Measurements from ENCODE around the gene TEDC1.
A peak's percentile ranks its signal among the peaks of the same experiment; 100 is the strongest.

Gene TEDC1

GRCh38 chr14:105490572-105491365 is at the start of gene TEDC1:
TEDC1 (plus strand) TSS chr14:105491246; CDS start chr14:105491376, 130 bp downstream.
- no peaks in the 10 kb centered on the region for H3K9me3 Mint-ChIP-seq
- H3K27ac Mint-ChIP-seq = peak within 1 kb of the TSS; percentile 90
- no peaks in the 10 kb centered on the region for H3K36me3 Mint-ChIP-seq (ENCODE audit: low read depth)
- H3K27me3 Mint-ChIP-seq (ENCODE audit: low read depth) = no peaks in the 10 kb centered on the region
- H3K4me1 Mint-ChIP-seq (ENCODE audit: low read depth) = peaks cover 9% of the 10 kb centered on the region
- H3K4me3 Mint-ChIP-seq = peak within 1 kb of the TSS; percentile 91

DNA sequence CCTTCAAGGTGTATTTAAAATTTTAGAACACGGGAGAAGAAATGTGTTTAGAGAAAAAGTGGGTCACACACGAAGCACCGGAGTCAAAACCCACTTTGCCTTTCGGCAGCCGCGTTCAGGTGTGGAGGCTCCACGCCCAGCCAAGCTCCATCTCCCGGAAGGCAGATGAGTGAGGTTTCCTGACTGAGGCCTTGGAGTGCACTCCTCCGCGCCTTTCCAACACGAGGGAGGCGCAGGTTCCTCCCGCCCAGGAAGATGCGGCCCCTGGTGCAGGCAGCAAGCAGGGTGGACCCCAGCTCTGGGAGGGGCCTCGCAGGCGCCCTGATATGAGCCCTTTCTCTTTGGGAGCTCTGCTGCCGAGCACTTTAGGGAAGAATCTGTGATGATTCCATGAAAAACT is 48.9 kb upstream of the TEDC1 start:
- Mint-ChIP-seq H3K4me1 (ENCODE audit: low read depth) (no peaks in the 10 kb centered on the region), H3K27me3 (ENCODE audit: low read depth) (no peaks in the 10 kb centered on the region), H3K36me3 (ENCODE audit: low read depth) (peaks cover 3% of the 10 kb centered on the region), H3K9me3 (no peaks in the 10 kb centered on the region), H3K27ac (no peak overlapping the region), H3K4me3 (no peak overlapping the region)

GRCh38 chr14:105442834-105443233 is 48.2 kb upstream of the TEDC1 start:
- Mint-ChIP-seq H3K36me3 (ENCODE audit: low read depth) (peaks cover 3% of the 10 kb centered on the region), H3K27me3 (ENCODE audit: low read depth) (no peaks in the 10 kb centered on the region), H3K4me3 (no peak overlapping the region), H3K4me1 (ENCODE audit: low read depth) (no peaks in the 10 kb centered on the region), H3K27ac (no peak overlapping the region), H3K9me3 (no peaks in the 10 kb centered on the region)

DNA sequence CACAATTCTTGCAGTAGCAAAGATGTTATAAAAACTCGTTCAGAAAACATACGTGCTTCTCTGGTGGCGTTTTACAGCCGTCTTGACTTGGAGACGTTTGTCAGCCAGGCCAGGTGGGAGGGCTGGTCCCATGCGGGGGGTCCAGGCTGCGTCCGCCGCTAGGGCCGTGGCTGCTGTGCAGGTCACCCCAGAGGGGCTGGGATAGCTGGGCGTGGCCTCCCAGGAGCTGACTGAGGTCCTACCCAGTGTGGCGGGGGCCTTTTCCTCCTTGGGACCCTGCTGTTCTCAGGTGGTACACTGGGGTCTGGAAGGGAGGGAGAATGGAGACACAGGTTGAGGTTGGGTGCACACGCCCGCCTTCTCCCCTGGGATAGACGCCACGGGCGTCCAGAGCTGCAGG is 46.2 kb upstream of the TEDC1 start:
- Mint-ChIP-seq H3K4me1 (ENCODE audit: low read depth) (no peaks in the 10 kb centered on the region), H3K4me3 (no peak overlapping the region), H3K27ac (no peak overlapping the region), H3K36me3 (ENCODE audit: low read depth) (peaks cover 3% of the 10 kb centered on the region), H3K27me3 (ENCODE audit: low read depth) (no peaks in the 10 kb centered on the region), H3K9me3 (no peaks in the 10 kb centered on the region)

- no peak overlapping the region for H3K4me3 Mint-ChIP-seq
- no peaks in the 10 kb centered on the region for H3K4me1 Mint-ChIP-seq (ENCODE audit: low read depth)
- H3K27me3 Mint-ChIP-seq (ENCODE audit: low read depth) = no peaks in the 10 kb centered on the region
- no peaks in the 10 kb centered on the region for H3K9me3 Mint-ChIP-seq
- peaks cover 3% of the 10 kb centered on the region for H3K36me3 Mint-ChIP-seq (ENCODE audit: low read depth)
- no peak overlapping the region for H3K27ac Mint-ChIP-seq
Observed at GRCh38 chr14:105445290-105445689, 45.8 kb upstream of the TEDC1 start.

DNA sequence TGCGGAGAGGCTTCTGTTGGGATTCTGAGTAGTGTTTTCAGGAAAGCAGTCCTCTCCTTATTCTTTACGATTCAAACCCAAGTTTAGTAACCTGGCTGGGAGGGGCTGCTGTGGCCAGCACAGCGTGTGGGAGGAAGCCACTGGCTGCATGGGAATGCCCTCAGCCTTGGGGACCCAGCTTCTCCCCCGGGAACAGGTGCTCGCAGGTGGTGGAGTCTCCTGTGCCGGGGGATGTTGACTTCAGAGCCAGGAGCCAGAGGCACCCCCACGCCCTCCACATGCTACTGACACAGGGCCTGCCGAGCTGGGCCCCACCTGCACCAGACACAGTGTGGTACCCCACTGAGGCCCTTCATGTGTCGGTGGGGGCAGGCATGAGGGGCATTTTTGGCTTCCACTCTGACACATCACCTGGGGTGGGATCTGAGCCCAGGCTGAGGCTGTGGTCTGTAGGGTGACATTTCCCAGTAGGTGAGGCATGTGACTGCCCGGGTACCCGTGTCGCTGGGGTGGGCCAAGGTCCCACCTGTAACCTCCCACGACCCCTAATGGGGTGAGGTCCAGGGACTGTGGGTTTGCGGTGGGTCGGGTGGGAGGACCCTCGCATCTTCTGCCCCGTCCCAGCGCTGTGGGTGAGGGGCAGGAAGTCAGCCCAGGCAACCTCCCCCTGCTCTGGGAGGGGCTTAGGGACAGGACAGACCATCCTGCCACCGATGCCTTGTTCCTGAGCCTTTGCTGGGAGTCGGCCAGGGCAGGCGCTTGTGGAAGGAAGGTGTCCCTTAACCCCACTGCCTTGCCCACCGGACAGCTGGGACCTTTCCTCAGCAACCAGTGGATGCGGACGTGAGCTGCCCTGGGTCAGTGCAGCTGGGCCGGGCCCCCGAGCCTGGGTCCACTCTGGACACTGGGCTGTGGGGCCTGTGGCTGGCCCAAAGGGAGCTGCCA is 44.9 kb upstream of the TEDC1 start:
- H3K36me3 Mint-ChIP-seq (ENCODE audit: low read depth) = peaks cover 3% of the 10 kb centered on the region
- H3K4me1 Mint-ChIP-seq (ENCODE audit: low read depth) = no peaks in the 10 kb centered on the region
- no peak overlapping the region for H3K4me3 Mint-ChIP-seq
- H3K27me3 Mint-ChIP-seq (ENCODE audit: low read depth) = no peaks in the 10 kb centered on the region
- no peaks in the 10 kb centered on the region for H3K9me3 Mint-ChIP-seq
- H3K27ac Mint-ChIP-seq = no peak overlapping the region

GRCh38 chr14:105446971-105447370 is 44.1 kb upstream of the TEDC1 start:
- Mint-ChIP-seq H3K4me3 (no peak overlapping the region), H3K27me3 (ENCODE audit: low read depth) (no peaks in the 10 kb centered on the region), H3K36me3 (ENCODE audit: low read depth) (peaks cover under 1% of the 10 kb centered on the region), H3K9me3 (no peaks in the 10 kb centered on the region), H3K27ac (no peak overlapping the region), H3K4me1 (ENCODE audit: low read depth) (no peaks in the 10 kb centered on the region)

DNA sequence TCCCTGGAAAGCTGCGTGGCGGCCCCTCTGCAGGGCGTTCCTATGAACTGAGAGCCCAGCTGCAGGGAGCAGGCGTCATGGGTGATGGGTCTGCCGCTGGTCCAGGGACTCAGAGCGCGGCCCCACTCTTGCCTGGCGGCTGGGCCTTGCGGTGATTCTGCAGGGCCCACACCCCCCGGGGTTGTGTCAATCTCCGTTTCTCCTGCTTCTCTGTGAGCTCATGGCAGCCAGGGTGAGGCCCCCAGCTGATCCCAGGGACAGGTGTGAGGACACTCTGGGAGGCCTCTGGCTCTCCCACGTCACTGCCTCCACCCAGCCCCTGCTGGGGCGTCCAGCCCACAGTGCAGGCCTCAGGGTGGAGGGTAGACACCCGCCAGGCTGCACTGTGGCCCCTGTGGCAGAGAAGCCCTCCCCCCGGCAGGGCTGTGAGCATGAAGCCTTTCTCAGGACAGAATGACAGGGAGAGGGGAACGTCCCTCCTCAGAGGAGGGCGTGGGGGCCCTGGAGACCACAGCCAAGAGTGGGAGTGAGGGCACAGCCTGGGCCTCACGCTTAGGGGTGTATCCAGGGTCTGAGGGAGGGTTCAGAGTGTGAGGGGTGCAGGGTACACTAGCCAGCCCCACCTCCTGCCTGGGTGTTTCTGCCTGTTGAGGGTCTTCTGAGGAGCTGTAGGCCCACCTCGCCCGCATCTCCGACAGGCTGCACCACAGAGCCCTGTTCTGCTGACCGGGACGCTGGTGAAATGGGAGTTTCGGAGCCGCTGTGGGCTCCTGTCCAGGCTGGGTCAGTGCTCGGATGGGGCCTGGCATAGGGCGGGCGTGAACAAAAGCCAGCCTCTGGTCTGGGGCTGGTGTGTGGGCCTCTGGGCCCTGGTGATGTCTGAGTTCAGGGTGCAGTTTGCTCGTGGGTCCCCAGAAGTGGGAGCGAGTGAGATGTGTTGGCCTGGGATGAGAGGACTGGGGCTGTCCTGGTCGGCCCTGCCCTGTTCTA is 43.1 kb upstream of the TEDC1 start:
- no peaks in the 10 kb centered on the region for H3K9me3 Mint-ChIP-seq
- H3K4me3 Mint-ChIP-seq = no peak overlapping the region
- peaks cover 2% of the 10 kb centered on the region for H3K36me3 Mint-ChIP-seq (ENCODE audit: low read depth)
- no peak overlapping the region for H3K27ac Mint-ChIP-seq
- H3K4me1 Mint-ChIP-seq (ENCODE audit: low read depth) = no peaks in the 10 kb centered on the region
- no peaks in the 10 kb centered on the region for H3K27me3 Mint-ChIP-seq (ENCODE audit: low read depth)

GRCh38 chr14:105448706-105449111 is 42.3 kb upstream of the TEDC1 start:
- Mint-ChIP-seq H3K9me3 (no peaks in the 10 kb centered on the region), H3K36me3 (ENCODE audit: low read depth) (peaks cover 2% of the 10 kb centered on the region), H3K4me1 (ENCODE audit: low read depth) (no peaks in the 10 kb centered on the region), H3K27ac (no peak overlapping the region), H3K4me3 (no peak overlapping the region), H3K27me3 (ENCODE audit: low read depth) (no peaks in the 10 kb centered on the region)

- no peaks in the 10 kb centered on the region for H3K4me1 Mint-ChIP-seq (ENCODE audit: low read depth)
- no peak overlapping the region for H3K27ac Mint-ChIP-seq
- H3K4me3 Mint-ChIP-seq = no peak overlapping the region
- H3K36me3 Mint-ChIP-seq (ENCODE audit: low read depth) = peaks cover 2% of the 10 kb centered on the region
- H3K9me3 Mint-ChIP-seq = no peaks in the 10 kb centered on the region
- H3K27me3 Mint-ChIP-seq (ENCODE audit: low read depth) = no peaks in the 10 kb centered on the region
Observed at GRCh38 chr14:105449276-105450122, 41.5 kb upstream of the TEDC1 start.

DNA sequence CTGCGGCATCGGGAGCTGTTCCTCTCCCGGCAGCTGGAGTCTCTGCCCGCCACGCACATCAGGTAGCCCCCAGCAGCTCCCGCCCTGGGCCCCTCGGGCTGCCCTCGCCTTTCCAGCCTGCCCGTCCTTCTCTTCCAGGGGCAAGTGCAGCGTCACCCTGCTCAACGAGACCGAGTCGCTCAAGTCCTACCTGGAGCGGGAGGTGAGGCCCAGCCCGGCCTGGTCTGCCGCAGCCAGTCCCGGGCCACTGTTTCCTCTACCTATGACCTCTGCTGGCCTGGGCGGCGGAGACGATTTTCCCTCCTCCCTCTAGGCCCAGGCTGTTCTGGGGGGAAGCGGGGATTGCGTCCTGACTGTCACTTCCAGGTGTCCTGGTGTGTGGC is 40.9 kb upstream of the TEDC1 start:
- Mint-ChIP-seq H3K36me3 (ENCODE audit: low read depth) (peaks cover 2% of the 10 kb centered on the region), H3K4me1 (ENCODE audit: low read depth) (no peaks in the 10 kb centered on the region), H3K27ac (no peak overlapping the region), H3K4me3 (no peak overlapping the region), H3K27me3 (ENCODE audit: low read depth) (no peaks in the 10 kb centered on the region), H3K9me3 (no peaks in the 10 kb centered on the region)

DNA sequence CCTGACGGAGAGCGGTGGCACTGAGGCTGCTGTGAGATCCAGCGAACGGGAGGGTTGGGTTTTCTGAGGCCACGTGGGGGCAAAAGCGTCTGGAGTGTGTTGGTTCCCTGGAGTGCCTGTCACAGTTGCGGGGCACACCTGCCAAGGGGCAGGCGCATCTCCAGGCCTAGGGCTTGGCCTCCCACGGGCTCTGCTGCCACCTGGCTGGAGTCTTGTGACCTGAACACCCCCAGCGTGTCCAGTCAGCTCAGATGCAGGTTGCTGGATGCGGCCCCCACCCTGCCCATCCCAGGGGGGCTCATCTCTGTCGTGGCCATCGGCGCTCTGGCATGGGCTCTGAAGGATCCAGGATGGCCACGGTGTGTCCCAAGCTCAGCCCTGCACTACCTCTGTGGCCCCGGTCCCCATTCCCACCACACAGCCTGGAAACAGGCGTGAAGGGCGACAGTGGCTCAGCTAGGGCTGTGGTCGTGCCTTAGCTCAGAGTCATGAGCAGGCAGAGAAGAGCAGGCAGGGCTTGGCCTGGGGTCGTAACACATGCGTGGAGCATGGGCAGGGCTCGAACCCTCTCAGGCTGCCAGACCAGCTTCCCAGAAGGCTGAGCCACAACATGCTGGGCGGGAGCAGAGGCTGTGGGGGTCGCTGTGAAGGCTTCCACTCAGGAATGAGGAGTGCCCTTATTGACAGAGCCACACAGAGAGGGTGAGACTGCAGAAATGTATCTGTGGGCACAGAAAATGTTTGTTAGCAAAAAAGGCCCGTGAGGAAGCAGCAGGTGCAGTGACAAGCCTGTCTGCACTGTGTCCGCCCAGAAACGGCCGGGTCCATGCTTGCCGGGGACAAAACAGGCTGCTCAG is 40.0 kb upstream of the TEDC1 start:
- Mint-ChIP-seq H3K4me1 (ENCODE audit: low read depth) (no peaks in the 10 kb centered on the region), H3K27me3 (ENCODE audit: low read depth) (no peaks in the 10 kb centered on the region), H3K27ac (no peak overlapping the region), H3K9me3 (no peaks in the 10 kb centered on the region), H3K4me3 (no peak overlapping the region), H3K36me3 (ENCODE audit: low read depth) (peaks cover 8% of the 10 kb centered on the region)

GRCh38 chr14:105452963-105453362 is 38.1 kb upstream of the TEDC1 start:
- Mint-ChIP-seq H3K4me1 (ENCODE audit: low read depth) (no peaks in the 10 kb centered on the region), H3K4me3 (no peak overlapping the region), H3K9me3 (no peaks in the 10 kb centered on the region), H3K27me3 (ENCODE audit: low read depth) (no peaks in the 10 kb centered on the region), H3K36me3 (ENCODE audit: low read depth) (peaks cover 8% of the 10 kb centered on the region), H3K27ac (no peak overlapping the region)

All from T-helper 1 cell treated with Interleukin-12 subunit alpha and Interleukin-12 subunit beta and Interleukin-4 antibody, amounts not matched to agents 30 μg/mL and 1 μg/mL, for 36 hours (primary cell).